DND-41 (cell line): ENCODE data around the gene DPF3.

Source experiments
- ATAC-seq: fragments of 200-7000 bp; cut with Tn5 transposase; 3 replicates; pipeline ENCODE4 v1.9.1; 2021; ENCODE audit warnings: low read depth; ENCODE audit not compliant: insufficient read depth
- DNase-seq: peaks from one replicate; pipeline ENCODE4 v3.0.0-alpha.2; 2020
- H2AFZ ChIP-seq: 2 replicates; pipeline ENCODE4 v1.6.0; 2012; ENCODE audit warnings: low read depth, low read length
- H3K27ac ChIP-seq: 2 replicates; pipeline ENCODE4 v1.5.1; 2012; ENCODE audit warnings: low read length, inconsistent platforms
- H3K27me3 ChIP-seq: fragments of 200-600 bp; sonication (generic); 2 replicates; pipeline ENCODE4 v1.6.0; 2012; ENCODE audit warnings: low read length, mild to moderate bottlenecking, inconsistent platforms; ENCODE audit not compliant: insufficient read depth, poor library complexity
- H3K36me3 ChIP-seq: 2 replicates; pipeline ENCODE4 v1.5.1; 2012; ENCODE audit warnings: low read length, inconsistent platforms; ENCODE audit not compliant: insufficient read depth
- H3K4me1 ChIP-seq: 2 replicates; pipeline ENCODE4 v1.5.1; 2012; ENCODE audit warnings: mild to moderate bottlenecking, low read length; ENCODE audit not compliant: insufficient read depth
- H3K4me2 ChIP-seq: 2 replicates; pipeline ENCODE4 v1.6.0; 2012; ENCODE audit warnings: mild to moderate bottlenecking, moderate library complexity, low read length, inconsistent platforms; ENCODE audit not compliant: insufficient read depth
- H3K4me3 ChIP-seq, 2 experiments: fragments of 200-600 bp in 1 of 2; shearing (Covaris generic) in 1 of 2; 2 replicates each; pipeline ENCODE4 v1.5.1; 2012 to 2016; ENCODE audit warnings: inconsistent platforms in 2 of 2, low read length in 2 of 2, mild to moderate bottlenecking in 2 of 2, low read depth in 1 of 2, moderate library complexity in 1 of 2
- H3K79me2 ChIP-seq: 2 replicates; pipeline ENCODE4 v1.6.0; 2012; ENCODE audit warnings: low read length, inconsistent platforms; ENCODE audit not compliant: insufficient read depth
- H3K9ac ChIP-seq: 2 replicates; pipeline ENCODE4 v1.6.0; 2012; ENCODE audit warnings: low read depth, mild to moderate bottlenecking, inconsistent platforms, low read length, moderate library complexity
- H3K9me3 ChIP-seq: 2 replicates; pipeline ENCODE4 v1.5.1; 2012; ENCODE audit warnings: low read length, moderate library complexity, mild to moderate bottlenecking, inconsistent platforms; ENCODE audit not compliant: insufficient read depth, severe bottlenecking
- H4K20me1 ChIP-seq: 2 replicates; pipeline ENCODE4 v1.6.0; 2012; ENCODE audit warnings: low read length; ENCODE audit not compliant: insufficient read depth
- EZH2 ChIP-seq: IDR thresholded peaks from 3 replicates; pipeline ENCODE4 v1.6.1; 2012; ENCODE audit warnings: borderline replicate concordance, low read depth, mild to moderate bottlenecking, moderate library complexity, low read length, inconsistent platforms; ENCODE audit not compliant: severe bottlenecking
- TF ChIP-seq, protein P1 (sequence below): IDR thresholded peaks from 2 replicates; pipeline ENCODE4 v1.5.1; 2012; ENCODE audit warnings: borderline replicate concordance, low read length, moderate library complexity, mild to moderate bottlenecking; ENCODE audit not compliant: poor library complexity, severe bottlenecking; ENCODE audit errors: extremely low read depth

The DPF3 gene

DNA sequence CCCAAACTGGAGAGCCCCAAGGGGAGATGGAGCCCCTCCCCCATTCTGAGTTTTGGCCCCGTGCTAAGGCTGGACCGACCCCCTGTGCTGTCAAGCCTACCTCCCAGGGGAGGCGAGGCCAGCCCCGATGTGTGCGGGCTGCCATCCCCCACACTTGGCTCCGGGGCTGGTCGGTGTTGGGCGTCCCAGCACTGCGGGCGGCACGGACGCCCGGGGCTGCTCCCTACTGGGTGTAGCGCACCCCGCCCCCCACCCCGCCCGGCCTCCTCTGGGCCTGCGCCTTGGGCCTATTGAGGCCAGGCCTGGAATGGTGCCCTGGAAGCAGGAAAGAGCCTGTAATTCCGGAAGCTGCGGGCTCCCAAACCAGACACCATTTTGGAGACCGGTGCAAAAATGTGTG lies 35.0 kb upstream of the DPF3 start:
- H4K20me1 ChIP-seq = no peaks in the 10 kb centered on the region
- H2AFZ ChIP-seq = no peak overlapping the region
- no peak overlapping the region for H3K9ac ChIP-seq
- H3K27me3 ChIP-seq = no peaks in the 10 kb centered on the region
- no peak overlapping the region for H3K27ac ChIP-seq
- H3K4me1 ChIP-seq = peaks cover 17% of the 10 kb centered on the region
- no peak overlapping the region for H3K4me2 ChIP-seq
- H3K79me2 ChIP-seq = peaks cover 6% of the 10 kb centered on the region; the same call in 1 of the 2 replicates
- no peaks in the 10 kb centered on the region for H3K36me3 ChIP-seq
- no peak for DNase-seq
- no peak for TF ChIP-seq EZH2
- TF ChIP-seq, protein P1, sequence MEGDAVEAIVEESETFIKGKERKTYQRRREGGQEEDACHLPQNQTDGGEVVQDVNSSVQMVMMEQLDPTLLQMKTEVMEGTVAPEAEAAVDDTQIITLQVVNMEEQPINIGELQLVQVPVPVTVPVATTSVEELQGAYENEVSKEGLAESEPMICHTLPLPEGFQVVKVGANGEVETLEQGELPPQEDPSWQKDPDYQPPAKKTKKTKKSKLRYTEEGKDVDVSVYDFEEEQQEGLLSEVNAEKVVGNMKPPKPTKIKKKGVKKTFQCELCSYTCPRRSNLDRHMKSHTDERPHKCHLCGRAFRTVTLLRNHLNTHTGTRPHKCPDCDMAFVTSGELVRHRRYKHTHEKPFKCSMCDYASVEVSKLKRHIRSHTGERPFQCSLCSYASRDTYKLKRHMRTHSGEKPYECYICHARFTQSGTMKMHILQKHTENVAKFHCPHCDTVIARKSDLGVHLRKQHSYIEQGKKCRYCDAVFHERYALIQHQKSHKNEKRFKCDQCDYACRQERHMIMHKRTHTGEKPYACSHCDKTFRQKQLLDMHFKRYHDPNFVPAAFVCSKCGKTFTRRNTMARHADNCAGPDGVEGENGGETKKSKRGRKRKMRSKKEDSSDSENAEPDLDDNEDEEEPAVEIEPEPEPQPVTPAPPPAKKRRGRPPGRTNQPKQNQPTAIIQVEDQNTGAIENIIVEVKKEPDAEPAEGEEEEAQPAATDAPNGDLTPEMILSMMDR = no peak
- ATAC-seq = no peak
- no peak overlapping the region for H3K4me3 ChIP-seq
- H3K9me3 ChIP-seq = no peaks in the 10 kb centered on the region

DNA sequence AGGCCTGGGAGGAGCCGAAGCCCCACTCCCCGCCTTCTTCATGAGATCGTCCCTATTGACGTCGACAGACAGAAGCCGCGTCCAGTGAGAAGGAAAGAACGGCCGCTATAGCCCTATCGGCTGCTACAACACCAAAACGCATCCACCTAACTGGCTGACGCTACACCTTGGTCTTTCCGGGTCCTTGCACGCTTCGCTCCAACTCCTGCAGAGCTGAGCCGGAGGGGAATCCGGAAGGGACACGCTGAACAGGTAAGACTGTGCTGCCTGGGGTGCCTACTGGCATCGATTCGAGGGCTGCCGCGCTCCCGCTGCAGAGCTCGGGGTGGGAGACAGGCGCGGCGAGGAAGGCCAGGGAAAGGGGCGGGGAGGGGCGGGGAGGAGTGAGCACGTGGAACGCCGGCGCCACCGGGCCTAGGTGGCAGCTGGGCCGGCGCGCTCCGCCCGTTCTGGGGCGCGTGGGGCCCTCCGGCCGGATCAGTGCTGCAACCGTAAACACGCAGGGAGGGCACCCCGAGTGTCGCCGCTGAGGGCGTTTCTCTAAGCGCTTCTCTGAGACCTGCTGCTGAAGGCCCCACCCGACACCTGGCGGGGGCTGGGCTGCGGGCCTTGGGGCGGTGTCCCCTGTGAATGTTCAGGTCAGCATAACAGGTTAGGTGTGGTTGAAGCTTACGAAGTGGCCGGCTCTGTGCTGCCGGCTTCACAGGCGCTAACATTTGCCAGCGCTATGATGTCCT lies 32.6 kb upstream of the DPF3 start, which contains the start of gene DCAF4:
TSS of gene DCAF4 (plus strand) at position 173 of the 737 bp plus-strand sequence. CDS start 11,515 bp downstream, outside the sequence.
- H3K79me2 ChIP-seq = peaks cover 6% of the 10 kb centered on the region; the same call in 1 of the 2 replicates
- TF ChIP-seq, protein P1 = no peak
- no peak for TF ChIP-seq EZH2
- H3K9ac ChIP-seq = peak within 1 kb of the TSS; percentile 58
- peaks cover 17% of the 10 kb centered on the region for H3K4me1 ChIP-seq
- H2AFZ ChIP-seq = peak within 1 kb of the TSS; percentile 91
- H3K27me3 ChIP-seq = no peaks in the 10 kb centered on the region
- no peaks in the 10 kb centered on the region for H4K20me1 ChIP-seq
- no peaks in the 10 kb centered on the region for H3K9me3 ChIP-seq
- H3K4me2 ChIP-seq = peak within 1 kb of the TSS; percentile 89
- DNase-seq = peak; percentile 94
- H3K27ac ChIP-seq = peak within 1 kb of the TSS; percentile 52
- H3K36me3 ChIP-seq = no peaks in the 10 kb centered on the region
- ATAC-seq = peak; percentile 97
- peak within 1 kb of the TSS; percentile 36 to 94 for H3K4me3 ChIP-seq

DNA sequence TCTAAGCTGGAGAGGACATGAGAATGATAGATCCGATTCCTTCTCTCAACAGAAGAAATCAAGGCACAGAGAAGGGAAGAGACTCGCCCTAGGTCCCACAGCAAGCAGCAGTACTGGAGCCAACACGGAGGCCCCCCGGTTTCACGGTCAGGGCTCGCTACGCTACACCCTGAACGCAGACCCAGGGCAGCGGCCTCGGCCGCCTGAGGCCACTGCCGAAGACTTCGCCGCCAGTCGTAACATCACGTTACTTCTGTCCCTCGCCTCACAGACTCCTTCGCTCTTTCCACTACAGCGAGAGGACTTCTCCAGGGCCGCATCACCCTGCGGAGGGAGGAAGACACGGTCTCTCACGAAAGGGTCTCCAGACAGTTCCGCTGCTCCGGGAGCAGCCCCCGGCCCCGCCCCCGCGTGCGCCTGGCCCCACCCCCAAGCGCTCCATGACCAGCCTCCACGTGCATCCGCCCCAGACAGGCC lies 32.0 kb upstream of the DPF3 start:
- H3K4me1 ChIP-seq = peaks cover 17% of the 10 kb centered on the region
- H3K27me3 ChIP-seq = peaks cover 1% of the 10 kb centered on the region
- ATAC-seq (no peak), DNase-seq (no peak)
- H3K9me3 ChIP-seq = no peaks in the 10 kb centered on the region
- no peaks in the 10 kb centered on the region for H3K36me3 ChIP-seq
- peak overlapping the region; percentile 52 for H3K27ac ChIP-seq
- H3K4me2 ChIP-seq = peak overlapping the region; percentile 89
- H3K9ac ChIP-seq = peak overlapping the region; percentile 36; the same call in 1 of the 2 replicates
- H4K20me1 ChIP-seq = no peaks in the 10 kb centered on the region
- TF ChIP-seq, protein P1 = no peak
- no peak for TF ChIP-seq EZH2
- H3K4me3 ChIP-seq = peak overlapping the region in 1 of 2 experiments; percentile 94; a peak in 2 of 4 replicates
- H2AFZ ChIP-seq = peak overlapping the region; percentile 91
- peaks cover 6% of the 10 kb centered on the region; the same call in 1 of the 2 replicates for H3K79me2 ChIP-seq
